ENCODE measurements around the gene SSR4. TPM values are rescaled to one million over a fixed set of nuclear protein-coding genes. Genes with fewer than 3 reads are reported as not detected.

The SSR4 gene
- total and polyA plus RNA-seq, 7 experiments from 2014 or later: 156 to 496 (median 176) TPM

GRCh38 chrX:153818571-153819383 lies 24.3 kb downstream of the SSR4 start:
- peaks cover 0 to 20% (median 0%) of the 10 kb centered on the region in 5 donors for H3K27me3 Mint-ChIP-seq
- peaks cover 18 to 61% (median 40%) of the 10 kb centered on the region in 7 donors for H3K4me1 Mint-ChIP-seq
- no peaks in the 10 kb centered on the region for H3K9me3 Mint-ChIP-seq
- DNase-seq (peak; percentile 25 to 71 (median 49)), ATAC-seq (peak; percentile 76)
- H3K4me3 Mint-ChIP-seq: peak overlapping the region in 9 of 10 donors; percentile 48 to 69 (median 57)
- no peaks in the 10 kb centered on the region for H3K27me3 ChIP-seq (ENCODE audit: control insufficient read depth in 2 of 2, insufficient read depth in 2 of 2, low read length in 2 of 2)
- ChIA-PET POLR2A (interaction anchor here (0.7 to 1.8 kb wide), 5 partner anchors 19 to 152 kb away, joined by 3 to 10 read pairs (median 4); partner anchors contain the start of genes IDH3G and SSR4), CTCF (no interaction called here)
- H3K4me1 ChIP-seq (ENCODE audit: control insufficient read depth in 2 of 2, insufficient read depth in 2 of 2, low read length in 2 of 2): peaks cover 39 to 44% of the 10 kb centered on the region in 2 donors
- H3K27ac Mint-ChIP-seq: peak overlapping the region in 2 of 9 donors; percentile 55 to 87
- peak overlapping the region; percentile 51 for H3K27ac ChIP-seq (ENCODE audit: low read depth, low read length)
- intact Hi-C loops (cut with micrococcal nuclease): loop anchor here (1.0 to 5.0 kb wide), 3 partner anchors 11 to 84 kb away; partner anchors contain the start of gene AVPR2 (in 1 of the 2)
- H3K36me3 Mint-ChIP-seq: peaks cover 0 to 6% (median 0%) of the 10 kb centered on the region in 5 donors
- peak overlapping the region; percentile 33 for H3K4me3 ChIP-seq (ENCODE audit: low read length)
- no peaks in the 10 kb centered on the region for H3K9me3 ChIP-seq (ENCODE audit: control insufficient read depth in 2 of 3, low read length in 3 of 3)
- no peaks in the 10 kb centered on the region for H3K36me3 ChIP-seq (ENCODE audit: control insufficient read depth in 2 of 3, insufficient read depth in 3 of 3, low read length in 3 of 3)

- Histone ChIP-seq H3K27me3 (ENCODE audit: control insufficient read depth in 2 of 2, insufficient read depth in 2 of 2, low read length in 2 of 2) (no peaks in the 10 kb centered on the region), H3K4me1 (ENCODE audit: control insufficient read depth in 2 of 2, insufficient read depth in 2 of 2, low read length in 2 of 2) (peaks cover 39 to 44% of the 10 kb centered on the region in 2 donors), H3K27ac (ENCODE audit: low read depth, low read length) (peak overlapping the region; percentile 51), H3K9me3 (ENCODE audit: control insufficient read depth in 2 of 3, low read length in 3 of 3) (no peaks in the 10 kb centered on the region), H3K36me3 (ENCODE audit: control insufficient read depth in 2 of 3, insufficient read depth in 3 of 3, low read length in 3 of 3) (no peaks in the 10 kb centered on the region), H3K4me3 (ENCODE audit: low read length) (peak overlapping the region; percentile 33)
- no peak for DNase-seq
- ChIA-PET POLR2A (interaction anchor here (1.3 to 1.8 kb wide), 4 partner anchors 25 to 151 kb away, joined by 3 to 10 read pairs (median 5); partner anchors contain the start of genes IDH3G and SSR4), CTCF (no interaction called here)
- H3K27me3 Mint-ChIP-seq: peaks cover 0 to 20% (median 0%) of the 10 kb centered on the region in 5 donors
- H3K4me1 Mint-ChIP-seq: peaks cover 18 to 67% (median 43%) of the 10 kb centered on the region in 7 donors
- peaks cover 0 to 6% (median 0%) of the 10 kb centered on the region in 5 donors for H3K36me3 Mint-ChIP-seq
- peak overlapping the region in 1 of 9 donors; percentile 36 for H3K27ac Mint-ChIP-seq
- ATAC-seq: no peak
- H3K9me3 Mint-ChIP-seq: no peaks in the 10 kb centered on the region
- intact Hi-C loops (cut with micrococcal nuclease): loop anchor here (1.0 to 5.0 kb wide), 3 partner anchors 10 to 83 kb away; partner anchors contain the start of gene AVPR2 (in 1 of the 2)
- peak overlapping the region in 8 of 10 donors; percentile 12 to 69 (median 54) for H3K4me3 Mint-ChIP-seq
Observed at GRCh38 chrX:153819384-153820040, 25.0 kb downstream of the SSR4 start.

GRCh38 chrX:153820601-153821000 lies 26.1 kb downstream of the SSR4 start:
- Histone ChIP-seq H3K4me1 (ENCODE audit: control insufficient read depth in 2 of 2, insufficient read depth in 2 of 2, low read length in 2 of 2) (peaks cover 39 to 44% of the 10 kb centered on the region in 2 donors), H3K36me3 (ENCODE audit: control insufficient read depth in 2 of 3, insufficient read depth in 3 of 3, low read length in 3 of 3) (no peaks in the 10 kb centered on the region), H3K9me3 (ENCODE audit: control insufficient read depth in 2 of 3, low read length in 3 of 3) (no peaks in the 10 kb centered on the region), H3K4me3 (ENCODE audit: low read length) (no peak overlapping the region), H3K27me3 (ENCODE audit: control insufficient read depth in 2 of 2, insufficient read depth in 2 of 2, low read length in 2 of 2) (no peaks in the 10 kb centered on the region), H3K27ac (ENCODE audit: low read depth, low read length) (no peak overlapping the region)
- Mint-ChIP-seq H3K4me1 (peaks cover 18 to 67% (median 37%) of the 10 kb centered on the region in 7 donors), H3K27ac (no peak overlapping the region), H3K27me3 (peaks cover 0 to 14% (median 0%) of the 10 kb centered on the region in 5 donors), H3K36me3 (peaks cover 0 to 6% (median 0%) of the 10 kb centered on the region in 5 donors), H3K4me3 (peak overlapping the region in 9 of 10 donors; percentile 9 to 71 (median 38)), H3K9me3 (no peaks in the 10 kb centered on the region)
- ATAC-seq (no peak), DNase-seq (no peak)
- CTCF ChIA-PET: no interaction called here
- POLR2A ChIA-PET: interaction anchor here (1.7 kb wide), 1 partner anchor 104 kb away, joined by 6 read pairs; no protein-coding TSS in a partner anchor
- intact Hi-C loops (cut with micrococcal nuclease): no loop called here

- H3K27ac ChIP-seq (ENCODE audit: low read depth, low read length): no peak overlapping the region
- Mint-ChIP-seq H3K27ac (peak overlapping the region in 2 of 9 donors; percentile 67 to 79), H3K36me3 (peaks cover 0 to 6% (median 0%) of the 10 kb centered on the region in 5 donors), H3K4me1 (peaks cover 18 to 68% (median 39%) of the 10 kb centered on the region in 7 donors), H3K27me3 (peaks cover 0 to 16% (median 0%) of the 10 kb centered on the region in 5 donors), H3K9me3 (no peaks in the 10 kb centered on the region), H3K4me3 (peak overlapping the region in 9 of 10 donors; percentile 9 to 71 (median 38))
- no peaks in the 10 kb centered on the region for H3K9me3 ChIP-seq (ENCODE audit: control insufficient read depth in 2 of 3, low read length in 3 of 3)
- ChIA-PET POLR2A (no interaction called here), CTCF (no interaction called here)
- ATAC-seq: no peak
- H3K4me3 ChIP-seq (ENCODE audit: low read length): no peak overlapping the region
- H3K36me3 ChIP-seq (ENCODE audit: control insufficient read depth in 2 of 3, insufficient read depth in 3 of 3, low read length in 3 of 3): no peaks in the 10 kb centered on the region
- no peak for DNase-seq
- intact Hi-C loops (cut with micrococcal nuclease): no loop called here
- H3K4me1 ChIP-seq (ENCODE audit: control insufficient read depth in 2 of 2, insufficient read depth in 2 of 2, low read length in 2 of 2): peaks cover 39 to 44% of the 10 kb centered on the region in 2 donors
- no peaks in the 10 kb centered on the region for H3K27me3 ChIP-seq (ENCODE audit: control insufficient read depth in 2 of 2, insufficient read depth in 2 of 2, low read length in 2 of 2)
Observed at GRCh38 chrX:153821066-153821465, 26.6 kb downstream of the SSR4 start.

- Histone ChIP-seq H3K4me3 (ENCODE audit: low read length) (no peak overlapping the region), H3K9me3 (ENCODE audit: control insufficient read depth in 2 of 3, low read length in 3 of 3) (no peaks in the 10 kb centered on the region), H3K4me1 (ENCODE audit: control insufficient read depth in 2 of 2, insufficient read depth in 2 of 2, low read length in 2 of 2) (peaks cover 26 to 27% of the 10 kb centered on the region in 2 donors), H3K36me3 (ENCODE audit: control insufficient read depth in 2 of 3, insufficient read depth in 3 of 3, low read length in 3 of 3) (no peaks in the 10 kb centered on the region), H3K27ac (ENCODE audit: low read depth, low read length) (no peak overlapping the region), H3K27me3 (ENCODE audit: control insufficient read depth in 2 of 2, insufficient read depth in 2 of 2, low read length in 2 of 2) (no peaks in the 10 kb centered on the region)
- Mint-ChIP-seq H3K27me3 (peaks cover 0 to 26% (median 0%) of the 10 kb centered on the region in 5 donors), H3K27ac (no peak overlapping the region), H3K9me3 (peaks cover 0 to 2% (median 0%) of the 10 kb centered on the region in 11 donors), H3K36me3 (peaks cover 0 to 5% (median 0%) of the 10 kb centered on the region in 5 donors), H3K4me3 (no peak overlapping the region), H3K4me1 (peaks cover 17 to 71% (median 38%) of the 10 kb centered on the region in 7 donors)
- POLR2A ChIA-PET: no interaction called here
- intact Hi-C loops (cut with micrococcal nuclease): no loop called here
- ATAC-seq (no peak), DNase-seq (no peak)
- CTCF ChIA-PET: no interaction called here
Observed at GRCh38 chrX:153824348-153824747, 29.9 kb downstream of the SSR4 start.

GRCh38 chrX:153825042-153825441 lies 30.6 kb downstream of the SSR4 start:
- Mint-ChIP-seq H3K36me3 (peaks cover 0 to 5% (median 0%) of the 10 kb centered on the region in 5 donors), H3K4me3 (no peak overlapping the region), H3K4me1 (peaks cover 17 to 66% (median 38%) of the 10 kb centered on the region in 7 donors), H3K9me3 (peaks cover 0 to 2% (median 0%) of the 10 kb centered on the region in 11 donors), H3K27ac (no peak overlapping the region), H3K27me3 (peaks cover 0 to 26% (median 0%) of the 10 kb centered on the region in 5 donors)
- intact Hi-C loops (cut with micrococcal nuclease): no loop called here
- ChIA-PET POLR2A (interaction anchor here (1.1 kb wide), 1 partner anchor 81 kb away, joined by 3 read pairs; no protein-coding TSS in a partner anchor), CTCF (no interaction called here)
- H3K27ac ChIP-seq (ENCODE audit: low read depth, low read length): no peak overlapping the region
- H3K27me3 ChIP-seq (ENCODE audit: control insufficient read depth in 2 of 2, insufficient read depth in 2 of 2, low read length in 2 of 2): no peaks in the 10 kb centered on the region
- H3K36me3 ChIP-seq (ENCODE audit: control insufficient read depth in 2 of 3, insufficient read depth in 3 of 3, low read length in 3 of 3): no peaks in the 10 kb centered on the region
- no peaks in the 10 kb centered on the region for H3K9me3 ChIP-seq (ENCODE audit: control insufficient read depth in 2 of 3, low read length in 3 of 3)
- peaks cover 21 to 23% of the 10 kb centered on the region in 2 donors for H3K4me1 ChIP-seq (ENCODE audit: control insufficient read depth in 2 of 2, insufficient read depth in 2 of 2, low read length in 2 of 2)
- no peak overlapping the region for H3K4me3 ChIP-seq (ENCODE audit: low read length)
- ATAC-seq: no peak
- no peak for DNase-seq

All from naive thymus-derived CD4-positive, alpha-beta T cell (primary cell).